ENCODE data around the gene PKNOX1. TPM values are rescaled to one million over a fixed set of nuclear protein-coding genes. Genes with fewer than 3 reads are reported as not detected.

Gene PKNOX1
- total RNA-seq, 1 donor from 2014 or later = 8.2 TPM

DNA sequence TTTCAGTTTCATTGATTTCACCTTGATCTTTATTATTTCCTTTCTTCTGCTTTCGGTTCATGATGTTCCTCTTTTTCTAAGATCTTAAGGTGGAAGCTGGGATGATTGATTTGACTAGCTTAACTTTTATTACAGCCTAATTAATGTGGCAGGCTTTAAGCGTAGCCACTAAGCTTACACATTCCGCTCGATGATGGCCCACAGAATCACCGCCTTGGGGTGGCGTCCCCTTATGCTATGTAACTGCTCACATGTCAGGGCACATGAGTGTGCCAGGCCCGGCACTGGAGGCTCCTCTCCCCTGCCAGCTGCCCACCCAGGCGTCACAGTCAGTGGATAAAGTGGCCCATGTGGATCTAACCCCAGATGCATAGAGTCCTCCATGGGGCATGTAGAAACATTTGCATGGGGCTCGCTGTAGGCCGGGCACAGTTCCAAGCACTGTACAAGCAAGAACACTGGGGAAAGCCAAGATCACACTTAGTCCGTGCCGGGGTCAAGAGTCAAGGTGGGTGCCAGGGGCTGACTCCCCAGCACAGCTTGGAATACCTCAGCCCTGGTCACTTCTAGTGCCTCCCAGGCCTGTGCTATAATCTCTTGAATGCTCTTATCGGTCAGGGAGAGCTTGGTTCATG lies 41.7 kb downstream of the PKNOX1 start:
- DNase-seq (ENCODE audit: low spot score) = no peak
- H3K4me1 Mint-ChIP-seq (ENCODE audit: unreplicated experiment) = no peaks in the 10 kb centered on the region
- H3K4me3 Mint-ChIP-seq (ENCODE audit: unreplicated experiment) = no peak overlapping the region
- no peaks in the 10 kb centered on the region for H3K9me3 Mint-ChIP-seq (ENCODE audit: unreplicated experiment)
- TF ChIP-seq CTCF (IDR thresholded peaks at IDR 0.05; ENCODE audit: unreplicated experiment) = no peak
- H3K27ac Mint-ChIP-seq (ENCODE audit: unreplicated experiment) = no peak overlapping the region
- no peaks in the 10 kb centered on the region for H3K27me3 Mint-ChIP-seq (ENCODE audit: unreplicated experiment)
- peaks cover 11% of the 10 kb centered on the region for H3K36me3 Mint-ChIP-seq (ENCODE audit: low read depth, unreplicated experiment)

DNA sequence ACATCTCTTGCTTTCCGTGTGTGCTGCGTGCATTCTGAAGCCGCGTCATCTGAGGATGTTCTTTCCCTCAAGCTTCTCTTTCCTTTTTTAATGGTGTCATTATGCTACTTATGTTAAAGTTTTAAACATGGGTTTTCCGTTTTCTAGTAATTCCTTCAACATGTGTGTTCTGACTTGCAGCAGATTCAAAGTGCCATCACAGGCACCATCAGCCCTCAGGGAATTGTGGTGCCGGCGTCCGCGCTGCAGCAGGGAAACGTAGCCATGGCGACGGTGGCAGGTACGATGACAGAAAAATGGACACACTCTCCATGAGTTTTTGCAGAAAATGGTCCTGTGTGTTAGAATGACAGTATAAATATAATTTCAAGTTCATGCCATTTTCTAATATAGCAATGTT lies 42.4 kb downstream of the PKNOX1 start:
- Mint-ChIP-seq H3K27ac (ENCODE audit: unreplicated experiment) (no peak overlapping the region), H3K36me3 (ENCODE audit: low read depth, unreplicated experiment) (peaks cover 12% of the 10 kb centered on the region), H3K4me3 (ENCODE audit: unreplicated experiment) (no peak overlapping the region), H3K9me3 (ENCODE audit: unreplicated experiment) (no peaks in the 10 kb centered on the region), H3K27me3 (ENCODE audit: unreplicated experiment) (no peaks in the 10 kb centered on the region), H3K4me1 (ENCODE audit: unreplicated experiment) (no peaks in the 10 kb centered on the region)
- DNase-seq (ENCODE audit: low spot score) = no peak
- no peak for TF ChIP-seq CTCF (IDR thresholded peaks at IDR 0.05; ENCODE audit: unreplicated experiment)

DNA sequence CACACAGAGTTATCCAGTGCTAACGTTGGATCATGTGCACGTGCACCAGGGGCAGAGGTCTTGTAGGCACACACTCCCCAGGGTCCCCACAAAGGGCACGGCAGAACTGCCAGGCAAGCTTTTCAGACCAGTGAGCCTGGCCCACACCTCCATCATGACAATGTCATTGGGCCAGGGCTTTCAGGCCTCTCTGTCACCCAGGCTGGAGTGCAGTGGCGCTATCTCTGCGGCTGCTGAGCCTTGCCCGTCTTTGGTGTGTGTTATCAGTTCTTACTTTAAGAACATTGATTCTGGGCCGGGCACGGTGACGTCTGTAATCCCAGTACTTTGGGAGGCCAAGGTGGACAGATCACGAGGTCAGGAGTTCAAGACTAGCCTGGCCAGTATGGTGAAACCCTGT lies 44.2 kb downstream of the PKNOX1 start:
- Mint-ChIP-seq H3K9me3 (ENCODE audit: unreplicated experiment) (no peaks in the 10 kb centered on the region), H3K4me3 (ENCODE audit: unreplicated experiment) (no peak overlapping the region), H3K4me1 (ENCODE audit: unreplicated experiment) (no peaks in the 10 kb centered on the region), H3K27ac (ENCODE audit: unreplicated experiment) (no peak overlapping the region), H3K27me3 (ENCODE audit: unreplicated experiment) (no peaks in the 10 kb centered on the region), H3K36me3 (ENCODE audit: low read depth, unreplicated experiment) (peaks cover 14% of the 10 kb centered on the region)
- DNase-seq (ENCODE audit: low spot score) = no peak
- no peak for TF ChIP-seq CTCF (IDR thresholded peaks at IDR 0.05; ENCODE audit: unreplicated experiment)

GRCh38 chr21:43020177-43020576 lies 45.8 kb downstream of the PKNOX1 start:
- no peak for DNase-seq (ENCODE audit: low spot score)

More at GRCh38 chr21:43020177-43020576, 45.8 kb downstream of the PKNOX1 start:
- H3K9me3 Mint-ChIP-seq (ENCODE audit: unreplicated experiment) = no peaks in the 10 kb centered on the region
- H3K4me1 Mint-ChIP-seq (ENCODE audit: unreplicated experiment) = no peaks in the 10 kb centered on the region
- no peaks in the 10 kb centered on the region for H3K27me3 Mint-ChIP-seq (ENCODE audit: unreplicated experiment)
- H3K36me3 Mint-ChIP-seq (ENCODE audit: low read depth, unreplicated experiment) = peaks cover 22% of the 10 kb centered on the region
- no peak for TF ChIP-seq CTCF (IDR thresholded peaks at IDR 0.05; ENCODE audit: unreplicated experiment)
- H3K4me3 Mint-ChIP-seq (ENCODE audit: unreplicated experiment) = no peak overlapping the region
- no peak overlapping the region for H3K27ac Mint-ChIP-seq (ENCODE audit: unreplicated experiment)
